ENCODE data around the gene PPARD.
A peak's percentile ranks its signal among the peaks of the same experiment; 100 is the strongest.
"Not testable (repeated sequence)": the region's sequence is repeated elsewhere in the genome, so short reads cannot be mapped to it uniquely, and the experiment has no call there.

The PPARD gene

GRCh38 chr6:35312076-35312800 is 30.1 kb upstream of the PPARD start:
- no peak for DNase-seq (ENCODE audit: low spot score)

- DNase-seq (ENCODE audit: low spot score): no peak
These were observed 29.6 kb upstream of the PPARD start for GRCh38 chr6:35312807-35313206.

GRCh38 chr6:35317483-35318195 is 24.7 kb upstream of the PPARD start:
- DNase-seq (ENCODE audit: low spot score): no peak

- peak; percentile 99 for DNase-seq (ENCODE audit: low spot score)
These were observed 23.9 kb upstream of the PPARD start for GRCh38 chr6:35318196-35319171.

GRCh38 chr6:35319346-35320030 is 22.9 kb upstream of the PPARD start:
- peak; percentile 32 for DNase-seq (ENCODE audit: low spot score)

- no peak for DNase-seq (ENCODE audit: low spot score)
These were observed 22.3 kb upstream of the PPARD start for GRCh38 chr6:35320031-35320410.

- DNase-seq (ENCODE audit: low spot score): no peak
These were observed 21.3 kb upstream of the PPARD start for GRCh38 chr6:35321091-35321490.

GRCh38 chr6:35327349-35328027 is 14.9 kb upstream of the PPARD start:
- DNase-seq (ENCODE audit: low spot score): peak; percentile 77

- DNase-seq (ENCODE audit: low spot score): no peak
These were observed 14.1 kb upstream of the PPARD start for GRCh38 chr6:35328108-35328723.

GRCh38 chr6:35328965-35329364 is 13.4 kb upstream of the PPARD start:
- not testable (repeated sequence) for DNase-seq (ENCODE audit: low spot score)

- DNase-seq (ENCODE audit: low spot score): no peak
These were observed 11.7 kb upstream of the PPARD start for GRCh38 chr6:35330541-35331119.

- DNase-seq (ENCODE audit: low spot score): not testable (repeated sequence)
These were observed 10.1 kb upstream of the PPARD start for GRCh38 chr6:35332074-35332887.

GRCh38 chr6:35341557-35341956 is 801 bp upstream of the PPARD start:
- DNase-seq (ENCODE audit: low spot score): no peak

GRCh38 chr6:35343092-35343834 is 905 bp downstream of the PPARD start:
- DNase-seq (ENCODE audit: low spot score): no peak

- DNase-seq (ENCODE audit: low spot score): no peak
These were observed 1.6 kb downstream of the PPARD start for GRCh38 chr6:35343835-35344550.

GRCh38 chr6:35351422-35351821 is 9.1 kb downstream of the PPARD start:
- DNase-seq (ENCODE audit: low spot score): no peak

- DNase-seq (ENCODE audit: low spot score): no peak
These were observed 10.4 kb downstream of the PPARD start for GRCh38 chr6:35352735-35353134.

Measured in D341Med (cell line).